Stimulated activated CD4-positive, alpha-beta T cell treated with anti-CD3 and anti-CD28 coated beads, Interleukin-1b, Interleukin-23, amount 100 ng/mL, for 1 hour (primary cell): ENCODE measurements around the gene SYS1.
A peak's percentile ranks its signal among the peaks of the same experiment; 100 is the strongest.

ENCODE experiments used
- DNase-seq, 2 donors: peaks; one replicate each; pipeline ENCODE4 v3.0.0-alpha.2; 2020; ENCODE audit warnings: low read depth in 2 of 2

SYS1 gene

GRCh38 chr20:45355209-45356084 lies 7.5 kb upstream of the SYS1 start:
- DNase-seq: no peak

GRCh38 chr20:45358282-45359068 lies 4.5 kb upstream of the SYS1 start:
- DNase-seq: no peak

- DNase-seq: no peak
Observed at GRCh38 chr20:45359069-45359405, 3.9 kb upstream of the SYS1 start.

DNA sequence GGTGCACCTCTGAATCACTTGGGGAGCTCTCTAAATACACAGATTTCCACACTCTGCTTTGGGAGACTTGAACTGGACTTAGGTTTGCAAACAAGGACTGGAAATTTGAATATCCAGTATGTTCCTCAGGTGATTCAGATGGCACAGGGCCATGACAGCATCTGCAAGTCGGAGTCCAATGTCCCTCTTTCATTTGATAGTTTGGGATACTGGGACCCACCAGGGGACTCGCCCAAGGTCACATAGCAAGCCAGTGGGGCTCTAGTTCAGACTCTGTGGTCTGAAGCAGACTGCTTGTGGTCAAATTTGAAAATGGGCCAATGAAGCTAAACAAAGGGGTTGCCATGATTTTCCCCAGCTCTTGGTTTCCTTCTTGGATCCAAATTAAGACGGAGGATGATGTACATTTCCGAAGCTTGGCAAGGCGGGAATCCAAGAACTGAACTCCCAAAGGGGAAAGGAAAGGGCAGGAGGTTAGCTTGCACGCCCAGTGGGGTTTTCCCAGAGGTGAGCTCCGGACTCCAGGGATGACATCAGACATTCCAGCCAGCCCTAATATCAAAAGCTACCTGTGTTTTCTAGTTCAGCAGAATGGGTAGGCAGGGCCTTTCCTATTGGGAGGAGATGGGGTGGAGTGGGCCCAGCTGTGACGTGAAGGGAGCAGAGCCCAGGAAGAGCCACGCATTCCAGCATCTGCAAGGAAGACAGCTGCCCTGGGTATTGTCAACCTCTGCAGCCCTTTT lies 3.4 kb upstream of the SYS1 start:
- DNase-seq: no peak

GRCh38 chr20:45361793-45362192 lies 1.2 kb upstream of the SYS1 start:
- DNase-seq: no peak

- DNase-seq: no peak
Observed at GRCh38 chr20:45363611-45364492, 896 bp downstream of the SYS1 start.

- DNase-seq: no peak
Observed at GRCh38 chr20:45365444-45365970, 2.6 kb downstream of the SYS1 start.

DNA sequence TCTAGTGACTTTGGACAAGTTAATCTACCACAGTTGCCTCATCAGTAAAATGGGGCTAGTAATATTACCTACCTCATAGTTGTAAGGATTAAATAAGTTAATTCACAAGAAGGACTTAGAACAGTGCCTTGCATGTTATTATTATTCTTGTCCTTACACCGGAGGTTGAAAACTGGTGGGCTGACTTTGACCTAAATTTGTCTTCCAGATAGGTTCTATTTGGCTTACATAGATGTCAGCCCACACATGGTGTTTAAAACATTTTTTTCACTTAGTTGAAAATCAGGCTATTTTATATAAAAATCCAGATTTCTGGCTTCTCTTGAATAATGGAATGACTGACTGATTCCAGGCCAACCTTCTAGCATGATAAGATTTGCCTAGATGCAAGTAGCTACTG lies 3.2 kb downstream of the SYS1 start:
- no peak for DNase-seq

DNA sequence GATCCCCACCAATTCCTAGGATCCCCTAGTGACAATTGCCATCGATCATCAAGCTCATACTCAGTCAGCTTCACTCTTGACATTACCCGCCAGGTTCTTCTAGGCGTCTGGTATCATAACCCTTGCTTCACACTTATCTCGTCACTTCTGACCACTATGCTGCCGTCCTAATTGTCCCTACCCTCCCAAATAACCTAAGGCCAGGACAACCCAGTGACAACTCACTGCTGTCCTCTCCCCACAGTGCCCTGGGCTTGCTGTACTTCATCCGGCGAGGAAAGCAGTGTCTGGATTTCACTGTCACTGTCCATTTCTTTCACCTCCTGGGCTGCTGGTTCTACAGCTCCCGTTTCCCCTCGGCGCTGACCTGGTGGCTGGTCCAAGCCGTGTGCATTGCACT lies 3.7 kb downstream of the SYS1 start:
- no peak for DNase-seq

- DNase-seq: no peak
Observed at GRCh38 chr20:45367126-45367525, 4.2 kb downstream of the SYS1 start.

DNA sequence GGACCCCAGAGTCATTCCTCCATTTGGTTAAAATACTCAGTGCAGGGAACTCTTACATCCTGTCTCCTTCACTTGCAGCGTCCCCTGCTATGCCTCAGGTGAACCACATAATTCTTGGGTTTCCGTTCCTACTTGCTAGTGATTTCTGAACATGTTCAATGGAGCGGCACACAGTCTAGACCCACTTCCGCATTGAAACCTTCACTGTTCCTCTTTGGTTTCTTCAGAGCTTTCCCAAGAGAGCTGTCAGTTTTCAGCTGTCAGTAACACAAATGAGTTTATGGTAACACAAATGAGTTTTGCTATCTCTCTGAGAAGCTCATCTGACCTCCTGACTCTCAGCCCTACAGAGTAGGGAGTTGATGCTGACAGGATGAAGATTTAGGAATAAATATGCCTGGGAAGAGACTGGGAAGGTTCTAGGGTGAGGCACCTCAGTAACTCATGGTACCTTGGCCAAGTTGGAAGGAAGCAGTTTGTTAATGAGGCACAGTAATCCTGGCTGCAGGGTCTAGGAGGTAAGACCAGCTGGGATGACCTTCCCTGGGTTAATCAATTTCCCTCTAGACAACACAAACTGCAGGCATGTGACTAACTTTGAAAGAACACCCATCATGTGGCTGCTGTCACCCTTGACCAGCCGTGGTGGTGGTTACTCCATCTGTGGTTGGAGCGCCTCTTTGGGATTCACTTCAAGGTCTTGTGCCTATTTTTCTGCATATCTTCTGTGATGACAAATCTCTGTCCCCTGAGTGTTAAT lies 5.4 kb downstream of the SYS1 start:
- DNase-seq: no peak

- no peak for DNase-seq
Observed at GRCh38 chr20:45370571-45371160, 7.7 kb downstream of the SYS1 start.

DNA sequence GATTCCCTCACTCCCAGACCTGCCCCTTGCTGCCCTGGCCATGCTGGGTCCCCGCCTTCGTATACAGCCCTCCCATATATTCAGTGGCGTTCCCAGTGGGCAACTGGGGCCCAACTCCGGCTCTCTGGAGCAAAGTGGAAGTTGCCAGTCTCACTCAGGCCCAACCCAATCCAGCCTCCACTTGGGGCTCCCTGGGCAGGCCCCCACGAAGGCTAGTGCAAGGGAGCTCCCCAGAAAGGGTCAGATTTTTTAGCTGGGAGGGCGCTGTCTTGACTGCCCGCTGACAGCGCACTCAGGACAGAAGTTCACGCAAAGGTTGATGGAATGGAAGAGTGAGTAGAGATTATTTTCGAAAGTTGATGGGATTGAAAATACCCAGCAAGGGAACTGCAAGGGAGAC lies 9.3 kb downstream of the SYS1 start:
- DNase-seq: no peak

- no peak for DNase-seq
Observed at GRCh38 chr20:45372646-45373352, 9.8 kb downstream of the SYS1 start.

- peak; percentile 76 to 84 for DNase-seq
Observed at GRCh38 chr20:45373353-45374100, 10.6 kb downstream of the SYS1 start.

DNA sequence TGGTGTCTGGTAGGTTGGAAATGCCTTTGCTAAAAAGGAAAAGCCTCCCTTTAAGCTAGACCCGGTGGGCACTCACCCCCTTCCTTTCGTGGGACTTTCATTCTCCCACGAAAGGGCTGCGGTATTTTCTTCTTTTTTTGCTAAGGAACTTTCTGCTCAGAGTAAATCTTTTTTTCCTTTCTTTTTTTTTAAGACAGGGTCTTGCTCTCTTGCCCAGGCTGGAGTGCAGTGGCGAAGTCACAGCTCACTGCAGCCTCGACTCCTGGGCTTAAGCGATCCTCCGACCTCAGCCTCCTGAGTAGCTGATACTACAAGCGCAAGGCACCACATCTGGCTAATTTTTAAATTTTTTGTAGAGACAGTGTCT lies 11.1 kb downstream of the SYS1 start:
- no peak for DNase-seq

DNA sequence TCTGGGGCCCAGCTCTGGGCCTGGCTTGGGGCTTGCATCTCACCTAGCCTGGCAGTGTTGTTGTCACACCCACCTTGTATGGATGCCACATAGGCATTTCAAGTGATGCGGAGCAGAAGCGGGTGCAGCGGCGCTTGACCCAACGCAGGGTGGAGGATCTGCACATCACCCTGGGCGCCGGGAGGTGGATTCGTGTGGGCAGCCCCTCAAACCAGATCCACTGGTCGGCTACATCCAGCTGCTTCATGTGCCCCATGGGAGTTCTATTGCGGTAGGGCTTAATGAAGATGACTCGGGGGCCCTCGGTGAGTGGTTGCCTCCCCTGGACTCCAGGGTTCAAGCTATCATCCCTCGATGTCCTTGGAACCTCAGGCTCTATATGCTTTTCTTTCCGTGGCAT lies 12.0 kb downstream of the SYS1 start:
- DNase-seq: no peak

DNA sequence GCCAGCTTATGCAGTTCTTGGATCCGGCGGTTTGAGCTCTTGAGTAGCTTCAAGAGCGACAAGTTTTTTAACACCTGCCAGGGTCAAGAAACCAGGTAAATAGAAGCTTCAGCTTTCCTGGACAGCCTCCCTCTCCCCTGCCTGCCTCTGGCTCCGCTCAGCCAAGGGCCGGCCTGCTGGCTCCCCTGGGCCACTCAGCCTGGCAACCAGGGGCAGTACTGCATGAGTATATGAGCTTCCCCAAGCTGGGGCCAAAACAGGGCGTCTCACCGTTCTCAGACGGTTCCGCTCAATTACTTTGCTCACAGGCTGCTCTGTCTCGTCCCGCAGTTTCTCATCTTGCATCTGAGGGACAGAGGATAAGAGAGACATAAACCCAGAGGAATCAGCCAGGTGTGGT lies 14.3 kb downstream of the SYS1 start:
- no peak for DNase-seq

- no peak for DNase-seq
Observed at GRCh38 chr20:45378191-45378590, 15.2 kb downstream of the SYS1 start, which contains the start of gene TP53TG5. Gene TP53TG5, minus strand, starts transcription at chr20:45378325. Its CDS starts 89 bp downstream, at chr20:45378236.
